Suprapubic skin (tissue), 4 donors: Measurements from ENCODE around the gene IKBKG. TPM values are rescaled to one million over a fixed set of nuclear protein-coding genes. Genes with fewer than 3 reads are reported as not detected.

Experiments
- DNase-seq, 2 donors: peaks; one replicate each; pipeline ENCODE4 v3.0.0-alpha.2; 2019; ENCODE audit warnings: low spot score in 2 of 2
- H3K27ac ChIP-seq: fragments of 200-600 bp; sonication (generic); one replicate; pipeline ENCODE4 v1.5.1; 2019
- H3K27me3 ChIP-seq: fragments of 200-600 bp; sonication (generic); one replicate; pipeline ENCODE4 v1.5.1; 2019
- H3K36me3 ChIP-seq: fragments of 200-600 bp; sonication (generic); one replicate; pipeline ENCODE4 v1.5.1; 2019
- H3K4me1 ChIP-seq: fragments of 200-600 bp; sonication (generic); one replicate; pipeline ENCODE4 v1.5.1; 2019
- H3K4me3 ChIP-seq: fragments of 200-600 bp; sonication (generic); one replicate; pipeline ENCODE4 v1.5.1; 2019; ENCODE audit warnings: mild to moderate bottlenecking
- H3K9me3 ChIP-seq: fragments of 200-600 bp; sonication (generic); one replicate; pipeline ENCODE4 v1.5.1; 2019
- CTCF ChIP-seq, 2 donors: fragments of 200-600 bp in 1 of 2; fragments of 450-650 bp in 1 of 2; sonication (generic) in 1 of 2; IDR thresholded peaks; one replicate each; pipeline ENCODE4 v1.5.1; 2016 to 2019; ENCODE audit warnings: antibody characterized with exemption in 2 of 2, mild to moderate bottlenecking in 1 of 2, moderate library complexity in 1 of 2
- EP300 ChIP-seq: sonication (generic); formaldehyde crosslinking; IDR thresholded peaks from one replicate; pipeline ENCODE4 v1.6.1; 2017; ENCODE audit warnings: antibody characterized with exemption
- POLR2A ChIP-seq, 2 donors: fragments of 450-650 bp; IDR thresholded peaks; one replicate each; pipeline ENCODE4 v1.6.1; 2017; ENCODE audit warnings: antibody characterized with exemption in 2 of 2, mild to moderate bottlenecking in 2 of 2, moderate library complexity in 2 of 2
- POLR2AphosphoS5 ChIP-seq, 3 donors: sonication (generic); formaldehyde crosslinking; IDR thresholded peaks; one replicate each; pipeline ENCODE4 v1.6.1; 2017; ENCODE audit warnings: antibody characterized with exemption in 3 of 3
- WGBS: methylation state at CpG from one replicate; pipeline ENCODE4 v1.1.5; 2018; 5-methylcytosine and 5-hydroxymethylcytosine counted together
- total RNA-seq, 4 donors: library from RNA; depleted of rRNA; stranded (reverse); fragments of >200 nt; gene quantifications; one replicate each; pipeline ENCODE4 v1.1.0, GENCODE V29; 2016

Gene IKBKG
- total RNA-seq, 4 donors from 2014 or later, result 13.1 to 18.3 (median 15.3) TPM

- WGBS, result 17% methylated on average over 3 of the region's 3 CpGs
- Histone ChIP-seq H3K9me3 (no peaks in the 10 kb centered on the region), H3K27ac (no peak overlapping the region), H3K36me3 (no peaks in the 10 kb centered on the region), H3K4me1 (no peaks in the 10 kb centered on the region), H3K27me3 (no peaks in the 10 kb centered on the region), H3K4me3 (no peak overlapping the region)
- DNase-seq, result peak in 1 of 2 donors; percentile 54
- no peak for TF ChIP-seq POLR2A (IDR thresholded peaks at IDR 0.05)
- no peak for TF ChIP-seq CTCF (IDR thresholded peaks at IDR 0.05)
- TF ChIP-seq POLR2AphosphoS5 (IDR thresholded peaks at IDR 0.05), result no peak
Measured at GRCh38 chrX:154596290-154596929, 49.0 kb downstream of the IKBKG start.

GRCh38 chrX:154597221-154597620 is 49.8 kb downstream of the IKBKG start:
- Histone ChIP-seq H3K27me3 (no peaks in the 10 kb centered on the region), H3K4me3 (no peak overlapping the region), H3K27ac (no peak overlapping the region), H3K9me3 (no peaks in the 10 kb centered on the region), H3K36me3 (no peaks in the 10 kb centered on the region), H3K4me1 (no peaks in the 10 kb centered on the region)
- DNase-seq, result peak in 1 of 2 donors; percentile 22
- no peak for TF ChIP-seq POLR2AphosphoS5 (IDR thresholded peaks at IDR 0.05)
- WGBS, result 77% methylated on average over 12 of the region's 12 CpGs

- no peaks in the 10 kb centered on the region for H3K9me3 ChIP-seq
- H3K27ac ChIP-seq, result no peak overlapping the region
- 85% methylated on average over 8 of the region's 8 CpGs for WGBS
- TF ChIP-seq POLR2A (IDR thresholded peaks at IDR 0.05) (no peak), CTCF (IDR thresholded peaks at IDR 0.05) (no peak), POLR2AphosphoS5 (IDR thresholded peaks at IDR 0.05) (no peak), EP300 (no peak)
- H3K27me3 ChIP-seq, result no peaks in the 10 kb centered on the region
- peak in 1 of 2 donors; percentile 20 for DNase-seq
- peaks cover 5% of the 10 kb centered on the region for H3K4me1 ChIP-seq
- H3K36me3 ChIP-seq, result no peaks in the 10 kb centered on the region
- H3K4me3 ChIP-seq, result no peak overlapping the region
Measured at GRCh38 chrX:154598656-154599055, 51.2 kb downstream of the IKBKG start.

- TF ChIP-seq POLR2AphosphoS5 (IDR thresholded peaks at IDR 0.05) (no peak), POLR2A (IDR thresholded peaks at IDR 0.05) (no peak), CTCF (IDR thresholded peaks at IDR 0.05) (no peak), EP300 (no peak)
- Histone ChIP-seq H3K9me3 (no peaks in the 10 kb centered on the region), H3K27ac (no peak overlapping the region), H3K27me3 (no peaks in the 10 kb centered on the region), H3K4me1 (peaks cover 13% of the 10 kb centered on the region), H3K36me3 (no peaks in the 10 kb centered on the region), H3K4me3 (no peak overlapping the region)
- peak in 1 of 2 donors; percentile 31 for DNase-seq
- 94% methylated on average over 14 of the region's 14 CpGs for WGBS
Measured at GRCh38 chrX:154599531-154599930, 52.1 kb downstream of the IKBKG start.

GRCh38 chrX:154600759-154601374 is 53.4 kb downstream of the IKBKG start:
- no peak for DNase-seq
- no peaks in the 10 kb centered on the region for H3K27me3 ChIP-seq
- TF ChIP-seq POLR2AphosphoS5 (IDR thresholded peaks at IDR 0.05) (no peak), EP300 (no peak), POLR2A (IDR thresholded peaks at IDR 0.05) (no peak), CTCF (IDR thresholded peaks at IDR 0.05) (no peak)
- H3K4me1 ChIP-seq, result peaks cover 14% of the 10 kb centered on the region
- H3K9me3 ChIP-seq, result no peaks in the 10 kb centered on the region
- H3K36me3 ChIP-seq, result no peaks in the 10 kb centered on the region
- 78% methylated on average over 11 of the region's 15 CpGs for WGBS
- H3K4me3 ChIP-seq, result no peak overlapping the region
- H3K27ac ChIP-seq, result no peak overlapping the region
